A549 (cell line): ENCODE results near the gene TGFBR2. TPM values are rescaled to one million over a fixed set of nuclear protein-coding genes. Genes with fewer than 3 reads are reported as not detected.

Experiments
- ATAC-seq, 2 experiments: fragments of 200-7000 bp in 1 of 2; fragments of >200 bp in 1 of 2; cut with Nextera tagmentation in 1 of 2; cut with Tn5 transposase in 1 of 2; 3 replicates each; pipeline versions ENCODE4 v1.8.0 to v1.9.1; 2018 to 2020; ENCODE audit warnings: mild to moderate bottlenecking in 1 of 2, moderate library complexity in 1 of 2
- CTCF ChIA-PET: fragments of 300-600 bp; sonication (Branson Sonifier 250); formaldehyde crosslinking; extraction: SDS; loops from one replicate; lab custom pipeline; 2021; ENCODE audit warnings: antibody characterized with exemption, inconsistent platforms; lab: Yijun Ruan, JAX
- POLR2A ChIA-PET: fragments of 350-600 bp; formaldehyde crosslinking; extraction: SDS; loops from one replicate; lab custom pipeline; 2021; ENCODE audit warnings: antibody characterized with exemption, inconsistent platforms; lab: Yijun Ruan, JAX
- DNase-seq, 2 experiments: peaks; one replicate each; pipeline versions ENCODE4 v3.0.0 to v3.0.0-alpha.2; 2011 to 2016; ENCODE audit warnings: low read depth in 1 of 2, low spot score in 1 of 2
- FAIRE-seq: peaks from 2 replicates; lab custom pipeline; 2011; peaks lifted over from hg19 to GRCh38; lab: Jason Lieb, UNC
- H3K27ac ChIP-seq, 2 experiments: fragments of >200 bp; sonication (Bioruptor Twin); formaldehyde crosslinking; 3 replicates each; pipeline ENCODE4 v1.5.1; 2016 to 2017
- H3K4me1 ChIP-seq: fragments of >200 bp; sonication (Bioruptor Twin); formaldehyde crosslinking; 3 replicates; pipeline ENCODE4 v1.6.1; 2016
- H3K4me2 ChIP-seq: fragments of >200 bp; sonication (Bioruptor Twin); formaldehyde crosslinking; 3 replicates; pipeline ENCODE4 v1.6.1; 2016
- H3K4me3 ChIP-seq: fragments of >200 bp; sonication (Bioruptor Twin); formaldehyde crosslinking; 3 replicates; pipeline ENCODE4 v1.5.1; 2016
- H3K9me3 ChIP-seq: fragments of >200 bp; sonication (Bioruptor Twin); formaldehyde crosslinking; 3 replicates; pipeline ENCODE4 v1.6.1; 2016
- BHLHE40 ChIP-seq: IDR thresholded peaks from 2 replicates; pipeline ENCODE4 v1.6.1; 2012; ENCODE audit warnings: low read depth, low read length, inconsistent platforms
- CBX2 ChIP-seq: fragments of 200-600 bp; sonication (generic); IDR thresholded peaks from 2 replicates; pipeline ENCODE4 v1.6.1; 2016; ENCODE audit warnings: low read depth, mild to moderate bottlenecking, borderline replicate concordance
- CEBPB ChIP-seq, 2 experiments: fragments of >200 bp in 1 of 2; sonication (Bioruptor Twin) in 1 of 2; formaldehyde crosslinking in 1 of 2; IDR thresholded peaks; 2 replicates each; pipeline ENCODE4 v1.6.1; 2012 to 2016
- CHD4 ChIP-seq: fragments of 200-600 bp; sonication (generic); IDR thresholded peaks from 2 replicates; pipeline ENCODE4 v1.6.1; 2016; ENCODE audit warnings: antibody characterized with exemption, mild to moderate bottlenecking, borderline replicate concordance
- E2F6 ChIP-seq: IDR thresholded peaks from 2 replicates; pipeline ENCODE4 v1.6.1; 2012; ENCODE audit warnings: low read depth, borderline replicate concordance
- FOXS1 ChIP-seq: fragments of 250-450 bp; sonication (Bioruptor Pico); IDR thresholded peaks from 2 replicates; pipeline ENCODE4 v1.5.0; 2020; ENCODE audit warnings: mild to moderate bottlenecking, moderate library complexity
- GATA3 ChIP-seq: IDR thresholded peaks from 2 replicates; pipeline ENCODE4 v1.6.1; 2012; ENCODE audit warnings: borderline replicate concordance
- HMGXB4 ChIP-seq: fragments of 250-450 bp; sonication (Bioruptor Pico); IDR thresholded peaks from 2 replicates; pipeline ENCODE4 v1.5.0; 2021; ENCODE audit warnings: mild to moderate bottlenecking, moderate library complexity, borderline replicate concordance
- HOXA7 ChIP-seq: fragments of 250-450 bp; sonication (Bioruptor Pico); IDR thresholded peaks from 2 replicates; pipeline ENCODE4 v1.5.0; 2020; ENCODE audit warnings: mild to moderate bottlenecking, moderate library complexity
- HOXB13 ChIP-seq: fragments of 250-450 bp; sonication (Bioruptor Pico); IDR thresholded peaks from 2 replicates; pipeline ENCODE4 v1.5.0; 2020; ENCODE audit warnings: low read depth, mild to moderate bottlenecking, moderate library complexity
- HOXB5 ChIP-seq: fragments of 250-450 bp; sonication (Bioruptor Pico); IDR thresholded peaks from 2 replicates; pipeline ENCODE4 v1.5.0; 2020; ENCODE audit warnings: mild to moderate bottlenecking, moderate library complexity
- KDM5A ChIP-seq: fragments of 200-600 bp; sonication (generic); IDR thresholded peaks from 2 replicates; pipeline ENCODE4 v1.6.1; 2016; ENCODE audit warnings: antibody characterized with exemption, mild to moderate bottlenecking
- MAX ChIP-seq: IDR thresholded peaks from 2 replicates; pipeline ENCODE4 v1.6.1; 2012
- POLR2A ChIP-seq: IDR thresholded peaks from 2 replicates; pipeline ENCODE4 v1.6.1; 2012; ENCODE audit warnings: mild to moderate bottlenecking, low read length
- RARB ChIP-seq: fragments of 250-450 bp; sonication (Bioruptor Pico); IDR thresholded peaks from 2 replicates; pipeline ENCODE4 v1.8.0; 2021; ENCODE audit warnings: mild to moderate bottlenecking, moderate library complexity
- RFX5 ChIP-seq: fragments of 450-650 bp; IDR thresholded peaks from 2 replicates; pipeline ENCODE4 v1.7.1; 2014; ENCODE audit warnings: antibody characterized with exemption, mild to moderate bottlenecking, moderate library complexity
- ZC3H11A ChIP-seq: fragments of 450-650 bp; IDR thresholded peaks from 2 replicates; pipeline ENCODE4 v1.6.1; 2014; ENCODE audit warnings: antibody characterized with exemption, mild to moderate bottlenecking
- ZNF302 ChIP-seq: fragments of 250-450 bp; sonication (Bioruptor Pico); IDR thresholded peaks from 2 replicates; pipeline ENCODE4 v1.9.0; 2021; ENCODE audit warnings: inconsistent platforms, mild to moderate bottlenecking, moderate library complexity
- WGBS: methylation state at CpG from one replicate; pipeline ENCODE4 v1.1.6; 2017; ENCODE audit errors: missing lambda C conversion rate; 5-methylcytosine and 5-hydroxymethylcytosine counted together
- polyA plus RNA-seq, 4 experiments: library from polyadenylated mRNA; depleted of rRNA in 3 of 4; stranded (reverse); fragments of >200 nt; fragmentation: RNase III in 1 of 4; extraction: RNeasy Plus Mini Kit Qiagen cat#74134 plus additional on column Dnase treatment in 1 of 4; gene quantifications; 2 replicates in 3 of 4; 3 replicates in 1 of 4; pipeline ENCODE4 v1.2.3, GENCODE V29; 2011 to 2017
- TF ChIP-seq, protein P1 (sequence below): fragments of 450-650 bp; IDR thresholded peaks from 2 replicates; pipeline ENCODE4 v1.6.1; 2014; ENCODE audit warnings: antibody characterized with exemption
- TF ChIP-seq, protein P2 (sequence below): fragments of 200-600 bp; sonication (generic); IDR thresholded peaks from 2 replicates; pipeline ENCODE4 v1.6.1; 2016; ENCODE audit warnings: antibody characterized with exemption, mild to moderate bottlenecking, moderate library complexity

TGFBR2 gene
- polyA plus RNA-seq, 2 of the 4 experiments (the other 2 are of a cell fraction), result 48.5 to 97.4 TPM

DNA sequence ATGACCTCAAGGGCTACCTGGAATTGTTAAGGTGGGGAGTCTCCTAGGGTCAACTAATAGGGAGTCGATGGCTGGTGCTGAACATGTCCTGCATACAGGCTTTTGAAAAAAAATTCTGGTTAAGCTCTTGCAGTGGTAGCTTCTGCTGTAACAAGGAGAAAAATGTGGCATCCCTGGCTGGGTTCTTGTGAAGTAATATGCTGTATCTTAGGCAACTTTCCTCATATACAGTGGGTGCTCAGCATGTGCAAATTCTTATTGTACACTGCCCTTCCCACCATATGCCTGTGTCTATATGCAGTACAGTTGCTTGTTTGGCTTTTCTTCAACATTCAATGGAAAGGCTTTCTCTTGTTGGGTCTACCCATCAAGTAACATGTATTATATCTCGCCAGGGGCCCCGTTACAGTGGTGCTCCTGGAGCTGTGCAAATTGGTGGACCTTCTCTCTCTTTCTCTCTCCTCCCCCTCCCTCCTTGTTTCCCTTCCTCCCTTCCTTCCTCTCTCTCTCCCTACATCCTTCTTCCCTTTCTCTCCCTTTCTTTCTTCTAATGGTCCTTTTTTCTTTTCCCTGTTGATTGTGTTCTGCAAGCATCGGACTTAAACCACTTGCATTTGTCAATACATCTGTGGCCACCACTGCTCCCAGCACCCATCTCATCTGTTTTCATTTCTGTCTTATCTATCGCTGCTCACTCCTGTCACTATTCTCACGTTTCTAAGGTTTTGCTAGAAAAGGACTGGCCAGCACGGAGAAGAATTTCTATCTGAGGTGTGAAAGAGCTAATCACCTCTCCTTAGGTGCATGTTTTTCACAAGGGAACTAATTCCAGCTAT is 35.2 kb downstream of the TGFBR2 start:
- CTCF ChIA-PET, result interaction anchor here (1.4 to 2.1 kb wide), 2 partner anchors 17 to 599 kb away, joined by 5 to 7 read pairs; no protein-coding TSS in a partner anchor
- ATAC-seq, result no peak
- Histone ChIP-seq H3K4me3 (no peak overlapping the region), H3K4me2 (no peak overlapping the region), H3K4me1 (peaks cover 26% of the 10 kb centered on the region), H3K27ac (no peak overlapping the region), H3K9me3 (no peaks in the 10 kb centered on the region)
- DNase-seq, result no peak
- 96% methylated on average over 7 of the region's 7 CpGs for WGBS
- POLR2A ChIA-PET, result no interaction called here
- no peak for FAIRE-seq
- no peak for TF ChIP-seq GATA3
- no peak for TF ChIP-seq ZC3H11A
- no peak for TF ChIP-seq ZNF302
- TF ChIP-seq, protein P1, sequence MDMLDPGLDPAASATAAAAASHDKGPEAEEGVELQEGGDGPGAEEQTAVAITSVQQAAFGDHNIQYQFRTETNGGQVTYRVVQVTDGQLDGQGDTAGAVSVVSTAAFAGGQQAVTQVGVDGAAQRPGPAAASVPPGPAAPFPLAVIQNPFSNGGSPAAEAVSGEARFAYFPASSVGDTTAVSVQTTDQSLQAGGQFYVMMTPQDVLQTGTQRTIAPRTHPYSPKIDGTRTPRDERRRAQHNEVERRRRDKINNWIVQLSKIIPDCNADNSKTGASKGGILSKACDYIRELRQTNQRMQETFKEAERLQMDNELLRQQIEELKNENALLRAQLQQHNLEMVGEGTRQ, result no peak
- no peak for TF ChIP-seq RARB
- TF ChIP-seq, protein P2, sequence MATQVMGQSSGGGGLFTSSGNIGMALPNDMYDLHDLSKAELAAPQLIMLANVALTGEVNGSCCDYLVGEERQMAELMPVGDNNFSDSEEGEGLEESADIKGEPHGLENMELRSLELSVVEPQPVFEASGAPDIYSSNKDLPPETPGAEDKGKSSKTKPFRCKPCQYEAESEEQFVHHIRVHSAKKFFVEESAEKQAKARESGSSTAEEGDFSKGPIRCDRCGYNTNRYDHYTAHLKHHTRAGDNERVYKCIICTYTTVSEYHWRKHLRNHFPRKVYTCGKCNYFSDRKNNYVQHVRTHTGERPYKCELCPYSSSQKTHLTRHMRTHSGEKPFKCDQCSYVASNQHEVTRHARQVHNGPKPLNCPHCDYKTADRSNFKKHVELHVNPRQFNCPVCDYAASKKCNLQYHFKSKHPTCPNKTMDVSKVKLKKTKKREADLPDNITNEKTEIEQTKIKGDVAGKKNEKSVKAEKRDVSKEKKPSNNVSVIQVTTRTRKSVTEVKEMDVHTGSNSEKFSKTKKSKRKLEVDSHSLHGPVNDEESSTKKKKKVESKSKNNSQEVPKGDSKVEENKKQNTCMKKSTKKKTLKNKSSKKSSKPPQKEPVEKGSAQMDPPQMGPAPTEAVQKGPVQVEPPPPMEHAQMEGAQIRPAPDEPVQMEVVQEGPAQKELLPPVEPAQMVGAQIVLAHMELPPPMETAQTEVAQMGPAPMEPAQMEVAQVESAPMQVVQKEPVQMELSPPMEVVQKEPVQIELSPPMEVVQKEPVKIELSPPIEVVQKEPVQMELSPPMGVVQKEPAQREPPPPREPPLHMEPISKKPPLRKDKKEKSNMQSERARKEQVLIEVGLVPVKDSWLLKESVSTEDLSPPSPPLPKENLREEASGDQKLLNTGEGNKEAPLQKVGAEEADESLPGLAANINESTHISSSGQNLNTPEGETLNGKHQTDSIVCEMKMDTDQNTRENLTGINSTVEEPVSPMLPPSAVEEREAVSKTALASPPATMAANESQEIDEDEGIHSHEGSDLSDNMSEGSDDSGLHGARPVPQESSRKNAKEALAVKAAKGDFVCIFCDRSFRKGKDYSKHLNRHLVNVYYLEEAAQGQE, result no peak
- no peak for TF ChIP-seq CEBPB (IDR thresholded peaks at IDR 0.05)
- TF ChIP-seq BHLHE40, result no peak
- TF ChIP-seq HOXB5 (CRISPR knock-in tag), result no peak
- TF ChIP-seq CHD4, result no peak
- TF ChIP-seq KDM5A, result no peak
- no peak for TF ChIP-seq HOXA7 (CRISPR knock-in tag)
- no peak for TF ChIP-seq RFX5
- no peak for TF ChIP-seq FOXS1 (CRISPR knock-in tag)
- no peak for TF ChIP-seq POLR2A
- no peak for TF ChIP-seq CBX2
- TF ChIP-seq E2F6, result no peak
- TF ChIP-seq HOXB13 (CRISPR knock-in tag), result no peak
- no peak for TF ChIP-seq HMGXB4 (CRISPR knock-in tag)
- TF ChIP-seq MAX, result no peak
